Stimulated activated CD4-positive, alpha-beta T cell treated with anti-CD3 and anti-CD28 coated beads, Interleukin-1b, Interleukin-23, amount 100 ng/mL, for 48 hours (primary cell): Measurements from ENCODE around the gene DZIP1.
"Not testable (repeated sequence)": the region's sequence is repeated elsewhere in the genome, so short reads cannot be mapped to it uniquely, and the experiment has no call there.

Experiments
- DNase-seq: peaks from one replicate; pipeline ENCODE4 v3.0.0-alpha.2; 2020

The DZIP1 gene

GRCh38 chr13:95601906-95602305, 42.6 kb downstream of the DZIP1 start:
- no peak for DNase-seq

GRCh38 chr13:95601216-95601615, 43.3 kb downstream of the DZIP1 start:
- DNase-seq, result no peak

- DNase-seq, result no peak
These were observed 47.8 kb downstream of the DZIP1 start for GRCh38 chr13:95596701-95597100.

GRCh38 chr13:95593462-95593861, 51.0 kb downstream of the DZIP1 start:
- DNase-seq, result no peak

GRCh38 chr13:95588721-95589120, 55.8 kb downstream of the DZIP1 start:
- DNase-seq, result no peak

GRCh38 chr13:95588134-95588533, 56.4 kb downstream of the DZIP1 start:
- no peak for DNase-seq

- no peak for DNase-seq
These were observed 58.6 kb downstream of the DZIP1 start for GRCh38 chr13:95585867-95586266.

GRCh38 chr13:95579303-95579702, 65.2 kb downstream of the DZIP1 start:
- no peak for DNase-seq

- DNase-seq, result no peak
These were observed 71.3 kb downstream of the DZIP1 start for GRCh38 chr13:95573221-95573620.

GRCh38 chr13:95571941-95572340, 72.6 kb downstream of the DZIP1 start:
- DNase-seq, result no peak

GRCh38 chr13:95570016-95570415, 74.5 kb downstream of the DZIP1 start:
- no peak for DNase-seq

GRCh38 chr13:95568131-95568530, 76.4 kb downstream of the DZIP1 start:
- DNase-seq, result no peak

- not testable (repeated sequence) for DNase-seq
These were observed 78.7 kb downstream of the DZIP1 start for GRCh38 chr13:95565758-95566157.

- no peak for DNase-seq
These were observed 79.7 kb downstream of the DZIP1 start for GRCh38 chr13:95564733-95565291.

GRCh38 chr13:95564091-95564490, 80.4 kb downstream of the DZIP1 start:
- no peak for DNase-seq

- DNase-seq, result no peak
These were observed 84.1 kb downstream of the DZIP1 start for GRCh38 chr13:95560387-95560786.

- DNase-seq, result no peak
These were observed 85.4 kb downstream of the DZIP1 start for GRCh38 chr13:95559100-95559499.

GRCh38 chr13:95557013-95557412, 87.5 kb downstream of the DZIP1 start:
- DNase-seq, result no peak

GRCh38 chr13:95553581-95554385, 90.7 kb downstream of the DZIP1 start:
- DNase-seq, result no peak

- no peak for DNase-seq
These were observed 91.7 kb downstream of the DZIP1 start, which contains the start of gene CLDN10 for GRCh38 chr13:95552539-95553441. CLDN10 (plus strand) TSS chr13:95552720; CDS start chr13:95552754, 34 bp downstream.

- no peak for DNase-seq
These were observed 92.3 kb downstream of the DZIP1 start for GRCh38 chr13:95552208-95552538.

GRCh38 chr13:95547531-95548167, 96.9 kb downstream of the DZIP1 start:
- no peak for DNase-seq

- no peak for DNase-seq
These were observed 97.6 kb downstream of the DZIP1 start for GRCh38 chr13:95546919-95547318.
